ENCODE data around the gene HSP90AA1. TPM values are rescaled to one million over a fixed set of nuclear protein-coding genes. Genes with fewer than 3 reads are reported as not detected.

The HSP90AA1 gene
- total RNA-seq, 1 donor from 2014 or later: 277 TPM

- H3K9me3 ChIP-seq: no peaks in the 10 kb centered on the region
- H3K27me3 ChIP-seq: no peaks in the 10 kb centered on the region
- intact Hi-C loops (cut with DNase I): no loop called here
- no peak overlapping the region for H3K4me3 ChIP-seq
- peaks cover 4 to 56% of the 10 kb centered on the region in 2 donors for H3K36me3 ChIP-seq
- TF ChIP-seq POLR2A (IDR thresholded peaks at IDR 0.05) (no peak), CTCF (IDR thresholded peaks at IDR 0.05) (no peak), POLR2AphosphoS5 (IDR thresholded peaks at IDR 0.05; ENCODE audit: insufficient read depth in 1 of 2, low read depth in 1 of 2) (peak in 1 of 2 donors; percentile 11)
- no peak overlapping the region for H3K27ac ChIP-seq
- peaks cover 5% of the 10 kb centered on the region for H3K4me1 ChIP-seq
- no peak for DNase-seq (ENCODE audit: extremely low spot score in 2 of 2)
Observed at GRCh38 chr14:102050625-102051024, 36.2 kb downstream of the HSP90AA1 start.

DNA sequence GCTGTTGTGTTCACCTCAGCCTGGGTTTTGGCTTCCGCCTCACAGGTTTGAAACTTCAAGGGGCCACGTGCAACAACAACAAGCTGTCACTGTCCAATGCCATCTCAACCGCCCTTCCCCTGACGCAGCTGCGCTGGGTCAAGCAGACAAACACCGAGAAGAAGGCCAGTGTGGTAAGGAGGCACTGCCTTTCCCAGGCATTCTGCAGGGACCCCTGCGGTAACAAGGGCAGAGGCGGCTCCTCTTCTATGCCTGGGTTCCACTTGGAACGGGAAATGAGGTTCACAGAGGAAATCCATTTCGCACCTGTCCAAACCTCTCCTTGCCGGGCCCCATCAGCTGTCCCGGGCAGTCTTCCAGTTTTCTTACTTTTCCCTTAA, 36.8 kb downstream of the HSP90AA1 start:
- intact Hi-C loops (cut with DNase I): no loop called here

GRCh38 chr14:102049258-102050025, 37.4 kb downstream of the HSP90AA1 start:
- intact Hi-C loops (cut with DNase I): loop anchor here (5.0 kb wide), 1 partner anchor 48 kb away; no protein-coding TSS in a partner anchor
- no peak overlapping the region for H3K4me3 ChIP-seq
- TF ChIP-seq POLR2AphosphoS5 (IDR thresholded peaks at IDR 0.05; ENCODE audit: insufficient read depth in 1 of 2, low read depth in 1 of 2): no peak
- TF ChIP-seq CTCF (IDR thresholded peaks at IDR 0.05): no peak
- TF ChIP-seq POLR2A (IDR thresholded peaks at IDR 0.05): no peak
- peaks cover 4 to 66% of the 10 kb centered on the region in 2 donors for H3K36me3 ChIP-seq
- DNase-seq (ENCODE audit: extremely low spot score in 2 of 2): no peak
- no peak overlapping the region for H3K27ac ChIP-seq
- H3K9me3 ChIP-seq: no peaks in the 10 kb centered on the region
- no peaks in the 10 kb centered on the region for H3K27me3 ChIP-seq
- no peaks in the 10 kb centered on the region for H3K4me1 ChIP-seq

More for the DNA sequence above, 36.8 kb downstream of the HSP90AA1 start:
- Histone ChIP-seq H3K4me1 (no peaks in the 10 kb centered on the region), H3K36me3 (peaks cover 4 to 60% of the 10 kb centered on the region in 2 donors), H3K27me3 (no peaks in the 10 kb centered on the region), H3K4me3 (no peak overlapping the region), H3K9me3 (no peaks in the 10 kb centered on the region), H3K27ac (no peak overlapping the region)
- TF ChIP-seq CTCF (IDR thresholded peaks at IDR 0.05) (no peak), POLR2AphosphoS5 (IDR thresholded peaks at IDR 0.05; ENCODE audit: insufficient read depth in 1 of 2, low read depth in 1 of 2) (no peak), POLR2A (IDR thresholded peaks at IDR 0.05) (no peak)
- no peak for DNase-seq (ENCODE audit: extremely low spot score in 2 of 2)

GRCh38 chr14:102047808-102048540, 38.9 kb downstream of the HSP90AA1 start:
- DNase-seq (ENCODE audit: extremely low spot score in 2 of 2): no peak
- TF ChIP-seq CTCF (IDR thresholded peaks at IDR 0.05) (no peak), POLR2A (IDR thresholded peaks at IDR 0.05) (no peak), POLR2AphosphoS5 (IDR thresholded peaks at IDR 0.05; ENCODE audit: insufficient read depth in 1 of 2, low read depth in 1 of 2) (no peak)
- no peaks in the 10 kb centered on the region for H3K4me1 ChIP-seq
- H3K27ac ChIP-seq: no peak overlapping the region
- H3K4me3 ChIP-seq: no peak overlapping the region
- H3K36me3 ChIP-seq: peaks cover 4 to 80% of the 10 kb centered on the region in 2 donors
- intact Hi-C loops (cut with DNase I): loop anchor here (5.0 kb wide), 1 partner anchor 49 kb away; no protein-coding TSS in a partner anchor
- no peaks in the 10 kb centered on the region for H3K27me3 ChIP-seq
- no peaks in the 10 kb centered on the region for H3K9me3 ChIP-seq
